GM18511 (cell line): Measurements from ENCODE around the gene USP10.
A peak's percentile ranks its signal among the peaks of the same experiment; 100 is the strongest.

Source experiments
- ATAC-seq: cut with Tn5 transposase; IDR thresholded peaks from one replicate; pipeline ENCODE4 v1.9.1; 2021; ENCODE audit warnings: mild to moderate bottlenecking, moderate library complexity; ENCODE audit not compliant: unreplicated experiment

Gene USP10

DNA sequence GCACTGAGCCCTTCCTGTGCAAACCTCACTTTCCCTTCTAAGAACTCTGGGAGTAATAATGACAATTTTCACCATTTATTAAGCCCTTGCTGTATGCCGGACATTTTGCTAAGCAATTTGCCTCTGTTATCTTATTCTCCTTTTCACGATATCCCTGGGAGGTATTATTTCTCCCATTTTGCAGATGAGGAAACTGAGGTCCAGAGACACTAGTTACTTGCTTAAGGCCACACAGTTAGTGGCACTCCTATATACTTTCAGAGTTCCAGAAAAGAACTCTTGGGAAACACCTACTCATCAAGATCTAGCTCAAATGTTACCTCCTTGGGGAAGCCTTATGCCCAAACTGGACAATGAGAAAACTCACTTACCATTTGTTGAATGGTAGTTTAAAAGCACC is 4.8 kb upstream of the USP10 start:
- no peak for ATAC-seq

DNA sequence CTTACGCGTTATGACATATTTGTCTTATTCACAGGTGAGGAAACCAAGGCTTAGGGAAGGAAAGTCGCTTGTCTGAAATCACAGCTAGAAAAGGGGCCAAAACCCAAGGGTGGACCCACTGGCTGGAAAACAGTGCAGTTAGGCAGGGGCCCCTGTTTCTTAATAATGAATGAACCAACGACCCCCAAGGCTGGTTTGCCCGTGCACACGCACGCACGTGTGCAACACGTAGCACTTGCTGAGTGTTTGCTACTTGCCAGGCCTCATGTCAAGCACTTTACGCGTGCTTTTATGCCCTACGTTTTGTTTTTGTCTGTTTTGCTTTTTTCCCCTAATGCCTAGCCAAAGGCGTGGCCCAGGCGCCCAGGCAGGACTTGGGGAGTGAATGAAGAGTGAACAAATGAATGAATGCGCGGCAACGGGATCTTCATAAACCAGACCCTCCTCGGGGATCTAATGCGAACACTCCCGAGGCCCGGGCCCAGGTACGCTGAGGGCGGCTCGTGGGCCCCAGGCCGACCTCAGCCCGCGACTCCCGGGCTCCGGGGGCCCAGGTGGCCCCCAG is 571 bp upstream of the USP10 start:
- ATAC-seq: no peak

DNA sequence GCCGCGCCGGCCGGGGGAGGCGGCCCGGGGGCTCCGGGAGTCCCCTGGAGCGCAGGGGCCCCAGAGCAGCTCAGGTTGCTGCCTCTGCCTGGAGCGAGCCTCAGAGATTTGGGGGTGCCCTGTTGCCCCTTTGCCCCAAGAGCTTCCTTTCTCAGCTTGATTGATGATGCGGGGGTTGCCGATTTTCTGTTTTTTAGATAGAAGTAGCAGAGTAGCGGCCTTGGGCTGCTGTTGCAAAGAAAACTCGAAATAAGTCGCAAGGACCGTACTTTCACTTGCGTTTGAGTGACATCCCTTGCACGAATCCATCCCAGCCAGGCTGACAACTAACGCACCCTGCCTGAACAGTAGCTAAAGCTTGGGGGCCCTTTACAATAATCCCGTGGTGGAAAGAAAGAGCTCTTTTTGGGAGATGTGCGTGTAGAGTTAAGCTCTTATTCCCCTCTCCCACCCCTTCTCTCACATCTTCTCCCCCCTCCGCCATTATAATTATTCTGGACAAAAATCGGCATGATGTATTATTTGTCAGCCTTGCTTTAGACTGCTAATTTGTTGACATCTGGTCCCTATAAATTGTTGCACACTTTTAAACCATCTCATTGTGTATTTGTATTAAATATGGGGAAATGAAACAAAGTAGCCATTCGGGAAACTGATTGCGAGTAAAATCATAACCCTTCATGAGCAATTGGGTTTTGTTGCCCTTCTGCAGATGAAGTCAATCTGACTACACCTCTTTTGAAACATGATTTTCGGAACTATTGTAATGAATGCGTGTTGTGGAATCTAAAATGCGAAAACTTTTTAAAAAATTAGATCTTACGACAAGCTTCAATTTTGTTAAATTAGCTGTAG is 873 bp downstream of the USP10 start:
- ATAC-seq: peak; percentile 45

DNA sequence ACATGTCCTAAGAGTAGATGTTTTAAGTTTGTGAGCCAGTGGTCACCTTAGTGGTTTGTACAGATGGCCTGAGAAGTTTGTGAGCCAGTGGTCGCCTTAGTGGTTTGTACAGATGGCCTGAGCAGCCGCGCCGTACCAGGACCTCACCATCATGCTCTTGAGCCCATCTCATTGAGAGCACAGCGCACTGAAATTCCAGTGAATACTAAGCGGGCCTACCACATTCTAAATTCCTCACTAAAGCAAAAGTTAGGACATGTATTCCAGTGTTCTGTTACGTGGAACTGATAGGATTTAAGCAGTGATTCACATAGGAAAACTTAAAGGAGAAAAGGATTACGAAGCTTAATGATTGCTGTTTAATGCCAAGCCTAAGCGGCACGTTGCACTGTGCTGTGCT is 3.9 kb downstream of the USP10 start:
- no peak for ATAC-seq

DNA sequence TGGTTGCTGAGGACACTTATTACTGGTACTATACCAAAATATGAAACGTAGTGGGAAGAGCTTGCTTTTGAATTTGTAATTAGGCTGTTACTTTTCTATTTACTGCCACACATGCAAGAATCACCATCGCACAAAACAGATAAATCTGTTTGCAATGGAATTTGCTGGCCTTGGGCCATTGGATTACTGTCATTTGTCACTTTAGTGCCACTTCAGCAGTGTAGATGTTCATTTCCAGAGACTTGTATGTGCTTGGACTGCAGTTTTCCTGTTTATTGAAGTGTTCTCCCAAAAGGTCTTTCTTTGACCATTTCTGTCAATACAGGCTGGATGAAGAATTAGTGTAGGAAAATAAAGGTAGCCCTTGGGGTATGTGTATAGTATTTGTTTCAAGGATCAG is 4.5 kb downstream of the USP10 start:
- no peak for ATAC-seq

DNA sequence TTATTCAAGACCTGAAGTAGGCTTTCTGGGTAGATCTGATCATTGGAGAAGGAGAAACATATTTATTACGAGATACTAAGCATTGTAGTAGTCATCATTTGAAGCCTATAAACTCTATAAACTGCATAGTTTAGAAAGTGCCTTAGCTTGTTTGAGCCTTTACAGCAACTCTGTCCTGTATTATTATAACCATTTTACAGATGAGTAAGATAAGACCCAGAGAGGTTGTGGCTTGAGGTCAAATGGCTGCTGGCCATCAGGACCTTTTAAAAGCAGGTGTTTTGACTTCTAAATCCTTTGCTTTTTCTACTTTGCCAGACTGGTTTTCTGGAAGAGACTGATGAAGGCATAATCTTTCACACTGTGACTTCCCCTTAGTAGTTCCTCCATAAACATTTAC is 7.1 kb downstream of the USP10 start:
- ATAC-seq: no peak

DNA sequence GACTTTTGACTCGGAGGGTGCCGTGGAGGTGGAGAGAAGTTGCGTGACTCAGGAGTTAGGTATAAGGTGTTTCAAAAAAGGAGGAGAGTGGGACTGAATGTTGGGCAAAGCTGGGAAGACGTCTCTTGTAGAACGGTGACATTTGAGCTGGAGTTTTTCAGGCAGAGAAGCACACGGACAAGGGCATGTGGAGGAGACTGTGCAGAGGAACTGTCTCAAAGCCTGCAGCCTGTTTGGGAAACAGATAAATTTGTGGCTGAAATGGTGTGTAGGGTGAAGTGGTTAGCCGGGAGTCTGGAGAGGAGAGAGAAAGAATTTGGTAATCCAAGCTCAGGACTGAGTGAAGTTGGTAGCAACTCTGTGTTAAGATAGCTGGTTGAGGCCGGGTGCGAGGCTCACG is 9.8 kb downstream of the USP10 start:
- no peak for ATAC-seq

DNA sequence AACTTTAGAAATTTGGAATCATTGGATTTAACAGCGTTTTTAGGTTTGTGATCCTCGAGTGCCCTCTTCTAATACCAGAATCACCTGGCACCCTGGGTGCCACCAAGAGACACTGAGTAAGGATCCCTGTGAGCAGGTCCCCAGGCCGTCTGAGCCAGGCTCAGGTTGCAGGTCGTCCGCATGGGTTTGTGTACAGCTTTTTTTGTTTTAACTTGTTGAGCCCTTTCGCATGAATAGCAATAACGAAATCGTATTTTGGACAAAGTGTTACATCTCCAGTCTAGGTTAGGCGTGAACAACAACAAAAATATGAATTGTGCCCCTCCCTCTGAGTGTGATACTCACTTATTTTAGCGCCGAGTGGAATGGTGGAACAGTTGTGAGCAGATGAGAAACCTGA is 10.9 kb downstream of the USP10 start:
- no peak for ATAC-seq

DNA sequence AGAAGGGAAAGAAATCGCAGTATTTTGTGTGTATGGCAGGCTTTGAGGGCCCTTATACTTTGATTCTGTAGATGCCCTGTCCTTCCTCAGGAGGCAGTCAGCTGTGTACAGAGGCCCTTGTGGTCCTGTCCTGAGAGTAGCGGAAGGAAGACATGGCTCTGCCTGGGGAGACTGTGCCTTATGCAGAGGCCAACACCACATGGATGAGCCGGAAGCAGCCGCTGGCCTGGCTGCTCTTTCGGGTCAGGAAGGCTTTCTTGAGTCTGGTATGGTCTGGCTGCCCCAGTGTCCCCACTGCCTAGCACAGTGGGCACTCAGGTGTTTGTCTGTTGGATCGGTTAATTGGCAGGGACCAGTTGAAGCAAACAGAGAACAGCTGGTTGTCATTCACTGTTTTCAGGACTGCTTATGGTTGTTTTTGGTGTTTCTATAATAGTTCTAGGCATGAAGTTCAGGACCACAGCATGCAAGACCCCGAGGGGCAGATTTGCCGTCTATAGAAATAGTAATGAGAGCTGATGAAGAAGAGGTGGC is 12.4 kb downstream of the USP10 start:
- ATAC-seq: no peak

DNA sequence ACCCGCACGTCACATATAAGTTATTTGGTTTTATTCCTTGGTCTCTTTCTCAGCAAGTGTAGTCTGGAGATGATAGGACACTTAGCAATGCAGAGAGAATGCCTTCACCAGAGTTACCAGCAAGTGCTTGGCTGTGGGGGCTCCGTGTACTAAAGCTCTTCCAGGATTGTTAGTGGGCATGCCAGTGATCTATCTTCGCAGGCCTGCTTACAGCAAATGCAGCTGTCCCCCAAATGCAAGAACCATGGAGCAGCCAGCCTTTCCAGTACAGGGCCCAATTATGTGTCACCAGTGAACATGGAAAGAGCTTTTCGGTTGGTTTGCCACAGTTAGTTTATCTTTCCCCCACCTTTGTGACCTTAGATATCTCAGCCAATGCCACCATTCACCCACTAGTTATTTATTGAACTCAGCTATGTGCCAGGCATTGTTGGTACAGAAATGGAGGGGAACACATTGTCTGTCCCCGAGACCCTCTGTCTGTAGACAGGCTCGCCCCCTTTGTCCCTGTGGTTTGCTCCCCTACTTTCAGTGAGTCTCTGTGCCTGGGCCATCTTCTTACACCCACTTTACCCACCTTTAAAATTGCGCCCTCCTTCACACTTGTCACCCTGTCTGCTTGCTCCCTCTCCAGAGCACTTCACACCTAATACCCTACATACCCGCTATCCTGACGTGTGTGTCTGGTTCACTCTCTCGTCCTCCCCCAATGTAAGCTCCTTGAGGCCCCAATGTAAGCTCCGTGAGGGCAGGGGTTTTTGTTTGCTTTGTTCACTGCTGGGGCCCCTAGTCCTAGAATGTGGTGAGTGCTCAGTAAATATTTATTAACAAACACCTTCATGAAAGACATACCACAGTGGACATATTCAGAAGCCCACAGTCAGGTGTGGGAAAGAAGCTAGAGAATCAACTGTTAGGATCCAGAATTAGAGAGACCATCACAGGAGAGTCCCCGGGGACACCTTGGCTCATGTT is 13.3 kb downstream of the USP10 start:
- no peak for ATAC-seq

DNA sequence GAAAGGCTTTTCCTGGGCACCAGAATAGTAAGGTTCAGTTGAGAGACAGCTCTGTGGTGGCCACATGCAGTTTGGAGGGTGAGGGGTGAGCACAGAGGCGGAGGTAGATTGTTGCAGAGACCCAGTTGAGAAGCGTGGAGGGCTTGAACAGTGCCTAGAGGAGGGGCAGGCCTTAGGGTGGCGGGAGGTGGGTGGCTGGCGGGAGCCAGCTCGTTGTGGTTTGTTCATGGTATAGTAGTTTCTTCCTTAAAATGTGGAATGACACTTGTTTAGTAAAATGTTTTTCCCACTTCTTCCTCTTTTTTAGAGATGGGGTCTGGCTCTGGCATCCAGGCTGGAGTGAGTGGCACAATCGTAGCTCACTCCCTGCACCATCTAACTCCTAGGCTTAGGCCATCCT is 14.2 kb downstream of the USP10 start:
- ATAC-seq: no peak

DNA sequence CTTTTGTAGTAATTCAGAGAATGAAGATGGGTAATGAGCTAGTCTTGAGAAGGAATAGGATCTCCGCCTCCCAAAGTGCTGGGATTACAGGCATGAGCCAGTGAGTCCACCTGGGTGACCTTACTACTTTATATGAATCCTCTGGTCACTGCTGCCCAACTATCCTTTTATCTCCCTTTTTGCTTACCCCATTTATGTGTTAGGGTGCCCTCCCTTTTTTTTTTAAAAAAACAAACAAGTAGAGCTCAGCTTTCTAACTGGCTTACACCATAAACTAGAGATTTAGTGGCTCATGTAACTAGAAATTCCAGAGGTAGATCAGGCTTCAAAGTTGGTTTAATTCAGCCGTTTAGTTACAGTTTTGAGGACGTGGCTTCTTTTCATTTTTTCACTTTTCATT is 15.6 kb downstream of the USP10 start:
- ATAC-seq: no peak

DNA sequence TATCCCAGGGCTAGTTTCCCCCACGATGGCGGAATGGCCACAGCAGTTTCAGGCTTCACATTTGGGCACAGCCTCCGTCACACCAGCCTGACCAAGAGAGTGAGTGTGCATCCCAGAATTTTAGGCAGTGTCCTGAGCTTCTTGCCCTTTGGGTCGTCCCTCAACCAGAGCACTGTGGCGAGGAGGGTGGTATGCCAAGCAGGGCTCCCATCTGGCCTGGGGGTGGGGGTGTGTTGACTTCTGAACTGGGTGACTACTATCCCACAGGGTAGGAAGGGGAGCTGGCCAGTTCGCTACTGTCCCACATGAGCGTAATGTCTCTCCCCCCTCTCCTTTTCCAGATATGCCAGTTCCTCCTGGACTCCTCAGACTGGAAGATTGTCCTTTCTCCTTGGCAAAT is 16.1 kb downstream of the USP10 start:
- no peak for ATAC-seq

DNA sequence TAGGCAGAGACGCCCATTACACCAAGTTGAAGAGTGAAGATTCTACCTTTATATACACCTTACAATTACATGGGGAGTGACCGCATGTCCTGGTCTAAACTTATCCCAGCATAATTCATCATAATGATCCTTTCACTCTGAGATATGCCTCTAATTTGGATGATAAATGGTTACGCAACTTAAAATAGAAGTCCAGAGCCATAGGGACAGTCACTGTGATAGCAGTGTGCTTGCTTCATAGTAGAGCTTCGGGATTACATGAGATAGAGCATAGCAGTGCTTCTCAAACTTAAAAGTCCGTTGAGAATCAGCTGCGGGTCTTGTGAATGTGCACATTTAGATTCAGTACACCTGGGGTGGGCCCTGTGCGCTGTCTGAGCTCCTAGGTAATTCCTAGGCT is 16.9 kb downstream of the USP10 start:
- ATAC-seq: no peak

DNA sequence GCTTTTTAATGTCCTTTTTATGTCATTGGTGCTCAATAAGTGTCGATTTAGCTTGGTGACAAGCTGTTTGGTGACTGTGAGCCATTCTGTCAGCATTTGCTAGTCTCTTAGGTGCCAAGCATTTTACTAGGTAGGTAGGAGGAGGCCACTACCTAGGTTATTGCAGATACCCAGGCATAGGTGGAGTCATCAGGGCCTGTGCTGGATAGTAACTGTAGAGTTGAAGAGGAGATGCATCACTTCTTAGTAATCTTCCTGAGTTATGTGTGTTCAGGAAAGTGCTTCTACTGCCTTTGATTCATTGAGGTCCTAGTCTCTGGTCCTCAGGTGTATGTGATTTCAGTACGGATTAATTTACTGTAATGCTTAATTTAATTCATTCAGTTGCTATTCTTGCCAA is 17.7 kb downstream of the USP10 start:
- ATAC-seq: no peak

DNA sequence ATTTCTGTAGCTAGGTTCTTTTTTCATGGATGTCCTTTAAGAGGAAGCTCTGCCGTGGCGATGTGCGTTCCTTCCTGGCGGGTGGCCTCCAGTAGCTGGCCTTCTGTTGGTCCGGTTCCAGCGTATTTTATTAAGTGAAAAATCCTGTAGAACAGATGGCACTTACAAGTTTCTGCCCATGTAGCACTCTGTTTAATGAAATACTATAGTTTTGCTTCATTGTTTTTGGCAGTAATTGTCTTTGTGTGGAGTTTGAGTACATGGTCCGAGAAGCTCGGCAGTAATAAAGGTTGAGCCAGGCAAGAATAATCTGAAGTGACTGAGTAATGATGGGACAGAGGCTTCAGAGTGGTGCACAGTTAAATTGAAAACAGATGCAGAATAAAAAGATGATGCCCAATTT is 20.4 kb downstream of the USP10 start:
- no peak for ATAC-seq

DNA sequence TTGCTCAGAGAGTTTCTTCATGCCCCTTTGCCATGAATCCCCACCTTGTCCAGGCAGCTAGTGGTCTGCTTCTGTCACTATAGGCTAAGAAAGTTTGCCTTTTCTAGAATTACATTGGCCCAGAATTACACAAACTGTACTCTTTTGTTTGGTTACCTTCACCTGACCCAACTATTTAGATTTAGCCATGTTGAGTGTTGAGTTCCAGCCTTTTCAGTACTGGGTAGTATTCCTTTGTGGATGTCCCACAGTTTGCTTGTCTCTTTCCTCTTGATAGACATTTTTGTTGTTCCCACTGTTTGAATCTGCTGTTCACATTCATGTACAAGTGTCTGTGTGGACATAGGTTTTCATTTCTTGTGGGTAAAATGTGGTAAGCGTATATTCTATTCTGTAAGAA is 22.3 kb downstream of the USP10 start:
- no peak for ATAC-seq

DNA sequence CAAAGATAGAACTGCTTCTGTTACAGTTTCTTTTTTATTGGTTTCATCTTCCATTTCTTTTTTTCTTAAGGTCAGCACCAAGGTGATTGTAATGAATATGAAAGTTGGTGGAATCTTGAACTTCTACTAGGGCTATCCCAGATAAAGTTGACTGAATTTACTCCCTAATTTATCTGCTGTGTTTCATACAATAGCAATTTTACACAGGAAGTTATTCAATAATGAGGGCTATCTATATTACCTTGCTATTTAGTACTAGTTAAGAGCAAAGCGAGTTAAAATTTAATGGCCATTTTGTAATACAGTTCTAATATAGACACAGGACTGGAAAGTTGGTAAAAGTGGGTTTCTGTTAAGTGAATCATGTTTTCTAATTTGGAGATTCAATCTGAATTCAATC is 24.1 kb downstream of the USP10 start:
- ATAC-seq: no peak

DNA sequence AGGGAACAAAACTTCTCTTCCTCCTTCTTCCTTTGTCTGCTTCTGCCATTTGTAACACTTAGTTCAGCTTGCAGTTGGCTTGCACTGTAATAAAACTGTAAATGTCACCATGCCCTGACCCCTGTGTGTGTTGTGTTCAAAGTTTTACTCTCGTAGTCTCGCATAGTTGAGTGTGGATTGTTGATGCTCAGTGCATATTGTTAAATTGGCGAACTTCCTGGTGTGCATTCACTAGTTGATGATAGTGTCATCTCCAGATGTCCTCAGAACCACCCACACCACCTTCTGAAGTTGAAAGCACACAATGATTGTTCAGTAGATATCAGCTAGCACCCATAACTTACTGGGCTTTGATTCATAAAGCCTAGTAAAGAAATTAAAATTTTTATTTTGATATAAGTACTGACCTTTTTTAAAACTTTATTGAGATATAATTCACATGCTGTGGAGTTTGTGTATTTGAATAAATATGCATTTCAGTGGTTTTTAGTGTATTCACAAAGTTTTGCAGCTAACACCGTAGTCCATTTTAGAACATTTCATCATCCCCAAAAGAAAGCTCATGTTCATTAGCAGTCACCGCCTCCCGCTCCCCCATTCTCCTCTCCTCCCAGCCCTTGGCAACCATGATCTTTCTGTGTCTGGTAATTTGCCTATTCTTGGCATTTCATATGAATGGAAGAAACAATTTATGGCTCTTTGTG is 25.0 kb downstream of the USP10 start:
- no peak for ATAC-seq

DNA sequence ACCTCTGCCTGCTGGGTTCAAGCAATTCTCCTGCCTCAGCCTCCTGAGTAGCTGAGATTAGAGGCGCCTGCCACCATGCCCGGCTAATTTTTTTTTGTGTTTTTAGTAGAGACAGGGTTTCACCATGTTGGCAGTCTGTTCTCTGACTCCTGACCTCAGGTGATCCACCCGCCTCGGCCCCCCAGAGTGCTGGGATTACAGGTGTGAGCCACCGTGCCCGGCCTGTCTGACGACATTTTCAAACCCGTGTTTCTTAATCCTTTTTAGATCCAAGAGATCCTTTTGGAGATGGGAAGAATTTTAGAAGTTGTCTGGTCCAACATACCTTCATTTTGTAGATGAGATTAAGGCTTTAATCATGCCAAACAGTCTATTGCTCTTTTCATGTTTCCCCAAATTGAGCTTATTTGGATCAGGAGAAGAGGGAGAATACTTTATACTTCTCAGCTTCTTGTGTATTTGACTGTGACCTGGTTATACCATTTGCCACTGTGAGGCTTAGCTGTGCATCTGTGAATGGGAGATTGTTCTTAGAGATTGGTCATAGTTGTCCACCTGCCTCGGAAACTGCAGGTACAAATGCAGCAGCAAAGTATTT is 25.8 kb downstream of the USP10 start:
- no peak for ATAC-seq
